ENCODE results near the gene FGD4.

Gene FGD4

DNA sequence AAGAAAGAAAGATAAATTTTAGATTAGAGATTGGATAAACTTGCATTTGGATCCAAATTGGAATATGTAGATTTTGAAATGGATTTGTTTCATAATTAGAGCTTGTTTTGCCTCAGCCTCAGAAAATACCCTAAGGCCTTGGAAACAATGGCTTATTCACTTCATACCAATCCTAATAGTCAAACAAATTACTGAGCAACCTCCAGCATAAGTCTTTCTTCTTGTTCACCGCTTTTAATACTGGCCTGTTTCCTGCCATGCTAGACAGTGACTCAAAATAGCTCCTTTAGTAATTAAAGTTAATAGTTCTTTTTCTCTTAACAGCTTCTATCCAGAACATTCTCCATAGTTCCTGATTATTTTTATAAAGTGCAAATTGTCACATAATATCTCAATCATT lies 168.9 kb downstream of the FGD4 start:
- no peak for DNase-seq

DNA sequence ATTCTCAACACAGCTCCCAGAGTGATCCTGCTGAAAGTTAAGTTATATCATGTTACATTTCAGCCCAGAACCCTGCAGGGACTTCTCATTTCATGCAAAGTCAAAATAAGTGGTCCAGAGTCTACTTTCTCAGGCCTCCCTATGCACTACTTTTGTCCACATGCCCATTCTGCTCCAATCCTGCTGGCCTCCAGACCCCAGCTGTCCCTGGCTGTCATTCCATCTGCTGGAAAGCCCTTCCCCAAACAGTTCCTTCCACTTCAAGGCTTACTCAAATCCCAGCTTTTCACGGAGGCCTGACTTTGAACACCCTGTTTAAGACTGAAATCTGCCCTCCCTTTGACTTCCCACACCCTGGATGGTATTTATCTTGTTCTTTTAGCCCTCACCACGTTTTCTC lies 169.9 kb downstream of the FGD4 start:
- DNase-seq: no peak

DNA sequence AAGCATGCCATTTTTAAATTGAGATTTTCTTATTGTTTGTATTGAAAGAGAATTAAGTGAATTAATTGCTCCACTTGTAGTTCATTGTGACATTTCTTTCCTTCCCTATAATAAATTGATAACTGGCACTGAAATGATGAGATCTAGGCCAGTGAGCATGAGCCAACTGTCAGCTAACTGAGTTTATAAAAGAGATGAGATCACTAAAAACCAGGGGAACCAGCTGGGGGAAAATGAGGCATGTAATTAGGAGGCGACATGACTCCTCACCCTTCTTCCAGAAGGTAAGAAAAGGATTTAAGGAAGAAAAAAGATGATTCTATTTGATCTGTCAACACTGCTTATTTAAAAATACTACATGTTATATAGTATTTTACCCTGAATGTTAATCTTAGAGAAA lies 175.2 kb downstream of the FGD4 start:
- no peak for DNase-seq

DNA sequence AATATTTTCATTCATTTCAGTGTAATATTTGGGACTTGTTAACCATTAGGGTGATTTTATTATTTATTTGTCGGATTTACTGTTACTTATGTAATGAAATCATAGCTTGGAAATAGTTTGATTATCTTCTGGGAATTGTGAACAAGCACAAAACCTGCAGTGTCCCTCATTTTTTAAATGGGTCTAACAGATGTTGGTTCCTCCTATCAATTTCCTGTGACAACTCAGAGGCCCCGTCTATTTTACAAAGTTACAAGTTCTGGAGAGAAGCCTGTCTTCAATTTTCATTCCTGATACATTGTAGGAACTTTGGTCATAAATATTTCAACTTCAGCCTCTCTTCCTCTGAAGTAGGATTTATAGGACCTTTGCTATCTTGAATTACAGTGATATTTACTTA lies 178.0 kb downstream of the FGD4 start:
- no peak for DNase-seq

DNA sequence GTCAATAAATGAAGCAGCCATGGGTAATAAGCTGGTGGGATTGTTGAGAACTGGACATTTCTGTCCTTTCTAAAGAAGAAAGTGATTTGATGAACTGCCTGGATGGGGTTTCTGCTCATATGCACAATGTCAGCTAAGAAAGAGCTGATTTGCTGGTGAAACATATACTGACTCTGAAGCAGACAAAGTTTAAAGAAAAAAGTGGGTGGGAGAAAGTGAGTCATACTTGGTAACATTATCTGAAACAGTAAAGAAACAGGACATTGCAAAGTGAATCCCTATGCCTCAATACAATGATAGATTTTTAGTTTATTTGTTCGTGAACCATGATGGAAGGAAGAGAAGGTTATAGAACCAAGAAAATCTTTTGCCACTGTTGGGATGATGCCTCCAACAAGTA lies 184.2 kb downstream of the FGD4 start:
- no peak for DNase-seq

DNA sequence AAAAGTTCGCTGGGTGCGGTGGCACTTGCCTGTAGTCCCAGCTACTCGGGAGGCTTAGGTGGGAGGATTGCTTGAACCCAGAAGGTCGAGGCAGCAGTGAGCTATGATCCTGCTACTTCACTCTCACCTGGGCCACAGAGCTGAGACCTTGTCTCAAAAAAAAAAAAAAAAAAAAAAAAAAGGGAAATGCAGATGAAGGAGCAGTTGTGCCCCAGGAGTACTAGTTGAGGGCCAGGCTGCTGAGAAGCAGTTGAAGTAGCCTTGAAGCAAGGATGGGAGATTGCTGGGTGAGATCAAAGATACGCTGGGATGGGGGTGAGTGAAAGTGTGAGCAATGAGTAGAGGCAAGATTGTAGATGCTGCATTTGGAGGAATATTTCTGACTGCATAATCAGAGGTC lies 186.3 kb downstream of the FGD4 start:
- DNase-seq: no peak

DNA sequence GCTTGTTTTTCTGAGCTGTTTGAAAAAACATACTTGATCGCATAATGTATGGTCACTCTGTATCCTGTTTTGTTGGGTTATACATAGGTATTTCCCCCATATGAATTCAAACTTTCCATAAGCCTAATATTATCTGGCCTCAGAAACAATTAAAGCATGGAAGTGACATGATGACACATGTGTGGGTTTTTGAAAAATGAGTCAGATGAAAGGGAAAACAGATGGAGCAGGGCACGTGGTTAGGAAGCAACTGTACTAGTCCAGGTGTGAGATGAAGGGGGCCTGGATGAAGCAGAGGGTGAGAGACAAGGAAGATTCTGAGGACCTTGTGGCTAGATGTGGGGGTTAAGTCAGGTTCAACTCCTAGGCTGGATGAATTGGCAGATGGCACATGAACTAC lies 187.0 kb downstream of the FGD4 start:
- no peak for DNase-seq

DNA sequence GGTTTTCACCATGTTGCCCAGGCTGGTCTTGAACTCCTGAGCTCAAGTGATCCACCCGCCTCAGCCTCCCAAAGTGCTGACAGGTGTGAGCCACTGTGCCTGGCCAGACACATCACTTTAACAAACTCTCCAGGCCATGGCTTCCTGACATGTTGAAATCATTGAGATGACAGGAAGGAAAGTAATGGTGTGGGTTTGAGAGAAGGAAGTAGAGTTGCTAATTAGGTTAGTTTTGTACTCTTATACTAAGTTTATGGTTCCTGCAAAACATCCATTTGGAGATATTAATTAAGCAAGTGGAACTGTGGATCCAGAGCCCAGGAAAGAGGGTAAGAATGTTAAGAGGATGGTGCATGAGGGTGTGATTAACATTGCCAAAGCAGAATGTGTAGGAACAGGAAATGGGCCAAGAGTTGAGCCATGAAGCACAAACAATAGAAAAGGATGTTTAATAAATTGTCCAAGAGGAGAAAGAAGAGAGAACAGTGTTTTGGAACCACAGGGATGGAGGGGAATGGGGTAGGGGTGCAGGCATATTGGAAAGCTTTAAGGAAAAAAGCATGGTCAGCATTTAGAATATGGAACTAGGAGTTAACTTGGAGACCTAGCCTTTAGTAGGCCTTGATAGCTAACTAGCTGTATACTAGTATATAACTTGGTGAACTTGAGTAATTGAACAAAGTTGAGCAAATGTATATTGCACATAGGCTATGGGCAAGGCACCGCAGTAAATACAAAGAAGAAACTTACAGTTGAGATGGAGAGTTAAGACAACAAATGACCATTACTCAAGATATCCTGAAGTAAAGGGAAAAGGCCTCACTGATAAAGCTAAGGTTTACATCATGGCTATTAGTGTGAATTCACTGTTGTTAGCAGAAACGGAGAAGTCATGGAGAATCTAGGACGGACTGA lies 188.5 kb downstream of the FGD4 start:
- no peak for DNase-seq

DNA sequence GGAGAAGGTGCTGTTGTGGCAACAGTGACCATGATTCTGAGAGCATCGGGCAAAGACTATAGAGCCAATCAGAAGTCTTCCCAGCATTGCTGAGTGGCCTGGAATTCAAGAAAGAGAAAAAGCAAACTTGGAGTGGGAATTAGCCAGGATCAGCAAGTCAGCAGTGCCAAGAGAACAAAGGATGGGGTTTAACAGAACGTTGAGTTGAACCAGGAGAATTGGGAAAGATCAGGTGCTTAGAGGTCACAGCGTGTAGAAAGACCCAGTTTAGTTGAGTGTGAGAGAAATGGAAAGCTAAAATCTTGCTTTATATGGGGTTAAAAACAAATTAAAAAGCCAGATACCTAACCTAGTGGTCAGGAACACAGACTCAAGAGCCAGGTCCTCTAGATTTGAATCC lies 189.2 kb downstream of the FGD4 start:
- DNase-seq: no peak

DNA sequence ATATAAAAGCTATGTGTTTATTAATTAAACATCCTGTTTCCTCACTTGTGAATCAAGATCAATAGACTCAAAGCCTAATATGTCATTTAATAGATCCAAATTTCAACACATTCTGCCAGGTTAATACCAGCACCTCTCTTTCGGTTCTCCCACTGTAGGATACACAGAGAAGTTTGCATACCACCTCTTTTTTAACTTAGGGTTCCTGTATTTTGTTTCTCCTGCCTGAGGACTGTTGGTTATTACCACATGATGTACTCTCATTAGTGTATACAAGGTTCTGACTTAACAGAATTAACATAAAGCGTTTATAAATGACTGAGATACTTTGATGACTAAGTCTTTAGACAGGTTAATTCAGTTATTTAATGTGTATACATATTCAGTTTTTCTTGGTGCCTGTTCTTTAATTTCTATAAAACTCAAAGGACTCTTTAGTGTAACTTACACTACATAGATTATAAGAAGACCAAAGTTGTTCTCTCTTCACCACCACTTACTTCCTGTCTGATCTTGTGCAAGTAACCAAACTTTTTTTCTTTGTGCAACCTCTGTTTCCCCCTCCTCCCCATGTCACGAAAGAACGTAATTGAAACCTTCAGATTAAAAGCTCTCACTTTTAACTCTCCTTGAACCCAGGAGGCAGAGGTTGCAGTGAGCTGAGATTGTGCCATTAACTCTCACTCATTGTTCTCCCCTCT lies 190.0 kb downstream of the FGD4 start:
- no peak for DNase-seq

DNA sequence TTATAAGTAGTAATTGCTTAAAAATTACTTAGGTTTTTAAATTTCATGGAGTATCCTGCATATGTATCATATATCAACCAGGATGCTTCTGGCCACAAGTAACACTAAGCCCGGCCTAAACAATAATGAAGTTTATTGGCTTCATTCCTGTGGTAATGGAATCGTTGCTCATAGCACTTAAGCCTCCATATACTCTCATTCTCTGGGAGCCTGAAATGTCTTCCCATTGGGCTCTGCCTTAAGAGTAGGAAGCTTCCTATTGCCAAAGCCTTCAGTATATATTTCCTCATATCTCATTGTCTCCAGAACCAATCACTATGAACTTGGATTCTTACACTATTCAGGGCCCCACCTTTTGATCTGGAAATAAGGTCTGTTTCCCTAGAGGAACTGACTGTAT lies 195.9 kb downstream of the FGD4 start:
- DNase-seq: no peak

DNA sequence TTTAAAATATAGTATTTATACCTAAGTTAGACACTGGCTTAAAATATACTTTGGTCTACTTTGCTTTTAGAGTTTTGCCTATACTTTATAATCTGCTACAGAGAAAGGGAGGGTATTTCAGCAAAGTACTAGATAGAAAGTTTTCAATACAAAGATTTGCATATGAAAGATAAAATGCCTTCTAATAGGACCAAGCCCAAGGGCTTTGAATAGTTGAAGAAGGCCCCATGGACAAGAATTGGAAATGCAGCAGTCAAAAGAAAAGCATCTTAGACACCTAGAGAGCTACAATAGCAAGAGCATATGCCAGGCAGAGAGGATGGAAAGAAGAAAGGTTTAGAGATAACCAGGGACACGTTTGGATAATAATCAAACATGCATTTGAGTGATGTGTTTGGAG lies 196.7 kb downstream of the FGD4 start:
- DNase-seq: no peak

DNA sequence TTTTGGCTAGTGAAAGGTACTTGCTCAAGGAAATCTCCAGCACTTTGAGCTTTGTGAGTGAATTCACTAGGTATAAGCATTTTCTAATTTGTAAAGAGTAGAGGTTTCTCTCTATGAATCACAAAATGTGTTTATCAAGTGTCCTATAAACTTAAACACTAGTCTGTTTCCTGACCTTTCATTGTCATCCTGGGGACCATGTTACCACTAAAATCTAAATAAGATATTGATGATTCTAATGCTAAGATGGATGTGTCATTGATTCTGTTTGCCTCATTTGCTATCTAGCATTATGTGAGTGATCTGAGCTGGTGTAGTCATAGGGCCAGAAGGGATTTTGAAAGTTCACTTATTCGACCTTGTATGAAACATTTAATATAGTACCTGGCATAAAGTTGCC lies 199.3 kb downstream of the FGD4 start:
- no peak for DNase-seq

DNA sequence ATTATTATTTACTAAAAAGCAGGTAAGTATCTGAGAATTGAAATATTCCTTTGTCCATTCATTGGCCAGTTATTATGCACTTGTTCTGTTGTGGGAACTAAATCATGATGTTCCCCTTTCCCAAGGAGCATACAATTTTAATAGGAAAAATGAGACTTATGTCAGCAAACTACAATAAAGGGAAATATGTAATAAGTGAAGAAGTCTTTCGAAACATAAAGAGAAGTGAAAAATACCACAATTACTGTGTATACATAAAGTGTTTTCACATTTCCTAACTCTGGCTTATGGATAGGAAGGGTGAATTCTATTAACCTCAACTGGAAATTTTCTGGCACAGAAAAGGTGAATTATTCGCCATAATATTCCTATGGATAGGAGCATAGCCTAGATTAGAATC lies 201.3 kb downstream of the FGD4 start:
- DNase-seq: no peak

DNA sequence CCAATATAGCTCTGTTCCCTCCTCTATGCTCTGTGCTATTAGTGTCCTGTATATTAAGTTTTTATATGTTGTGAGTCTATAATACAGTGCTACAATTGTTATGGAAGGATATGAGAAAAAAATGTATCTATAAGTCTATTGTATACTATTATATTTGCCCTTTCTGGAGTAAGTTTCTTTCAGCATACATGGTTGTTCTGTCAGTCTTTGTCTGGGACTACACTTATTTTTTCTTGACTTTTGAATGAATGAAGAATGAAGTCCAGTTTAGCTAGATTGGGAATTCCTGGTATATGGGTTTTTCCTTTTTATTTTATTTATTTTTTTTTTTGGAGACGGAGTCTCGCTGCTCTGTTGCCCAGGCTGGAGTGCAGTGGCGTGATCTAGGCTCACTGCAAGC lies 203.7 kb downstream of the FGD4 start:
- no peak for DNase-seq

DNA sequence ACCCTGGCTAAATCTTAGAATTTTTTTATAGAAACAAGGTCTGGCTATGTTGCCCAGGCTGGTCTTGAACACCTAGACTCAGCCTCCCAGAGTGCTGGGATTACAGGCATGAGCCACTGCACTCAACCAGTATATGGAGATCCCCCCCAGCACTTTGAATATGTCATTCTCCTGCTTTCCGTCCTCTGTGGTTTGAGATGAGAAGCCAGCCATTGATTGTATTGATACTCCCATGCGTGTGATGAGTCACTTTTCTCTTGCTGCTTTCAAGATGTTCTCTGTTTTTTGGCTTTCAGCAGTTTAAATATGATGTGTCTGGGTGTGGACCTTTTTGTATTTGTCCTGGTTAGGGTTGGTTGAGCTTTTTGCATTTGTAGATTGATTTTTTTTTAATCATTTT lies 204.5 kb downstream of the FGD4 start:
- no peak for DNase-seq

DNA sequence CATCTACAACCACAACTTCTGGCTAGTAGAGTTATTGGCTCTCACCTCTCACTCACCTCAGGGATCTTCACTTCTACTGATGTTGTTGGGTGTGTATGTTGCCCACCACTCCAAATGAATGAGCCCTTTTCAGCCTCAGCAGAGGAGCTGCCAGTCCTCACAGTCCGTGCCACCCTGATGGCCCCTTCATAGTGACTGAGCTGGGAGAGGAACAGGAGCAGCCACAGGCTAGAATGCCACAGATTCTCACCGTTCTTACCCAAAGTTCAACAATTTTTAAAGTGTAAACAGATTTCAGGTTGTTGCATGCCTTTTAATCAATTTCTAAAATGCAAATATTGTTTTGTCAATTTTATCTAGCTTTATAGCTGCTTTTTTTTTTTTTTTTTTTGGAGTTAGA lies 205.2 kb downstream of the FGD4 start:
- DNase-seq: no peak

DNA sequence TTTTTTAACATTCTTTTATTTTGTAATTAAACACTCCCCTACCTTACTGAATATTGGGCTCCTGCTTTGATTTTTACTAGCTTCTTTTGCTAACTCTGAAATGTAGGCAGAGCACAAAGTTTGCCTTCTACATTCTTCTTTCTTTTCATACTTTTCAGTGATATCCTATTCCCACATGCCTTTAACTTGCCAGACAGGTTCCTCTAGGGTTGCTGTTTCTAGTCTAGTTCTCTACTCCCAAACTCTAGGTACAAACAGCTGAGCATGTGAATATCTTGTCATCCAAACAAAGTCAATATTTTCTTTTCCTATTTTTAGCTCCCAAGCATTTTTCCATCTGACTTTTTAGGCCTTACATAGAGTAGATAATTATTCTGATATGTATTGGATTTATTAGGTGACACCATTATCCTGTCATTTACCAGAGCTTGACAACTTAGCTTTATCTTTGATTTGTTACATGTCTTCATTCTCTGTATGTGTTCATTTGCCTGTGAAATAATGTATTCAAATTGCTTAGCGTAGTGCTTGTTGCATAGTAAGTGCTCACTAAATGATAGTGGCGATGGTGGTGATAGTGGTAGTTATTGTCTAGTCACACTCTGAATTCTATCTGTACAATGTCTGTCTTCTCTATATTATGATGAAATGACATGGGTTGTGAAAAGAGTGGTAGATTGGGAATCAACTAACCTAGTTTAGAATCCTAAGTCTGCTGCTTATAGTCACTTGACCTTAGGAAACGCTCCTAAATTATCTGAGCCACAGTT lies 206.2 kb downstream of the FGD4 start:
- no peak for DNase-seq

DNA sequence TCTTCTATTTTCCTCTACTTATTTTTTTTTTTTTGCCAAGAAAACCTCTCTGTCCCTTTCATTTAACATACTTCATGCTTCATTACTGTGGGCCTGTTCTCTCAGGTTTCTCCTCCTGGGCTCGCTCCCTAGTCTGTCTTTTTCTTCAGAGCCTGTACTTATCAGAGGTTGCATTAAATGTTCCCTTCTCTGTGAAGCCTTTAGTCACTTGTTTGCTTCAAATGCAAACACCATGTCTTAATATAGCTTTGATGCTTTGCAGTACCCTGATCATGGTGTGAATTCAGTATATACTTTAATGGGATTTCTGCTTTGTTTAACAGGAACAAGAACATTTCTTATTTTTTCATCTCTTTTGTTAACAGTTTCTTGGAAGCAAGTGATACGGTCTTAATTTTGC lies 207.1 kb downstream of the FGD4 start:
- DNase-seq: no peak

DNA sequence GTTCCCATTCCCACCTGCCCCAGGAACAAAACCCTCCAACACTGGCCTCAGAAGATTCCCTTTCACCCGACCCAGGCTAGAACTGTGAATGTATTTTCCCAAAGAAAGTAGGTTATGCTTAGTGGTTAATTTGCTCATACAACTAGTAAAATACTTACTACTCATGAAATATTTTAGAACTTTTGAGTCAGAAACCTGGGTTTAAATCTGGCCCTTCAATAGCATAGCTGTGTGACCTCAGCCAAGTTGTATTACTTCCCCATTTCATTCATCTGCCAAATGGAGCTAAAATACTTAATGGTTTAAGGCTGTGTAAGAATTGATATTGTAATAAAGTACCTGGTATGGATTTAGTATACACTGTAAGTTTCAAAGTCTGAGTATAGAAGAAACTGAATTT lies 210.6 kb downstream of the FGD4 start:
- DNase-seq: no peak

DNA sequence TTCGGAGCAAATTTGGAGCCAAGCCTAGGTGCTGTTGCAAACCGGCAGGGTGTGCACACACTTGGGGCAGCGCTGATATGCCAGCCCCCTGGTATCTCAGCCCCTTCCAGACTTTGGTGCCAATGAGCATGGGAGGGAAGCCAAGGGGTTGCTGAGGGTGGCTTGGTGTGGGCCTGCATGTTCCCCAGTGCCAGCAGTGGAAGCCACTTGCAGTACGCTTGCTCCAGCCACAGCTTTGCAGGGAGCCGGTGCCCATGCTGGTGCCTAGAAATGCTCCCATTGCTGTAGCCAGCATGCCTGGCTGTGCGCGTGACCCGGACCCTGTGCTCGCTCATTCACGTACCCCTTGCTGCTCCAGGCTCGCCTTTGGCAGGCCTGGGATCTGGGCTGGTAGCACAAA lies 212.6 kb downstream of the FGD4 start:
- no peak for DNase-seq

DNA sequence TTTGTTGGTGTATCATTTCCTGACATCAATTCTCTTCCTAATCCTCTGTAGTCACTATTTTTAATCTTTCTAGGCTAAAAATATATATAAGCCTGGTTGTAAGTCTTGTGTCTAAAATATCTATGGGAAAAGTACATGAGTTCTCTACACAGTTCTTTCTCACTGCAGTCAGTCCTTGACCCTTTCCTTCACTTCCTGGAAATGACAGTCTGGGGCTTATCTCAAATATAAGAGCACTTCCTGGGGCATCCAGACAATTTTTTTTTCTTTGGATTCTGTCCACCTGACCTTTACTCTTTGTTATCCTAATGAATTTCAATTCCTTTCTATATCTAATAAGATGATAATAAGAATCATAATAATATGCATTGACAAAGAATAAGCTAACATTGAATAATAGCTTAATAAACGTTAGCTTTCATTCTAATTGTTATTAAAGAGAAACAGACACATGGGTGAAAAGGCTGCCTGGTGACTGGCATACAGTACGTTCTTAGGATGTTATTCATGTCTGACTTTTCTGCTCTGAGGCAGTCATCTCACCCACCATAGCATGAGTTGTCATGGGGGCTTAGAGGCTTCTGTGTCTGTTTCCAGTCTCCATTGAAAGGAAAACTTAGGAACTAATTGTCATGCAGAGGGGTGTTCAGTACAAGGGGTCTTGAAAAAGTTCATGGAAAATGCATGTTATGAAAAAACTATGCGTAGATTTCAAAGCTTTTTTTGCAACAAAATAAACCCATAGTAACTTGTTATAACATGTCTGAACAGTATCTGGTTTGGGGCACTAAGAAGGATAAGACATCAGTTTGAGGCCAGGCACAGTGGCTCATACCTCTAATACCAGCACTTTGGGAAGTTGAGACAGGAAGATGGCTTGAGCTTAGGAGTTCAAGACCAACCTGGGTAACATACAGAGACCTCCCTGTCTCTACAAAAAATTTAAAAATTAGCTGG lies 213.6 kb downstream of the FGD4 start:
- no peak for DNase-seq

DNA sequence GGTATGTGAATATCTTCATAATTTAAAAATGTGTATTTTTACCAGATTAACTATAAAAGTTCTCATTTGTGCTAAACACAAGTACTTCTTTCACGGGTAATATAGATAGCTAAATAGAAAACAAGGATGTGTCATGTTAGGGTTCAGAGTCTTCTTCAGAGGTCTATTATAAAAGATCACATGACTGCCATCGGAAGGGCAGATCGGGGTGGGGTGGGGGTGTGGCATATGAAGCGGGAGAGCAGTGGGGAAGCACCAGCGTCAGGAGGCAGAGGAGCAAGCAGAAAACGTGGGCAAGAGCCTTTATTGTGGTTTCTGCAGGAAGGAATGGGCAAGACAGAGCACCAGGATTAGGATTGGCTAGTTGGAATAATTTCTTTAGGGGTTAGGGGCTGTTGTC lies 216.1 kb downstream of the FGD4 start:
- DNase-seq: no peak

All from CD4-positive, alpha-beta T cell treated with Interferon alpha-2 for 1 hour (primary cell).